ENCODE results near the gene DPF3.

DNA sequence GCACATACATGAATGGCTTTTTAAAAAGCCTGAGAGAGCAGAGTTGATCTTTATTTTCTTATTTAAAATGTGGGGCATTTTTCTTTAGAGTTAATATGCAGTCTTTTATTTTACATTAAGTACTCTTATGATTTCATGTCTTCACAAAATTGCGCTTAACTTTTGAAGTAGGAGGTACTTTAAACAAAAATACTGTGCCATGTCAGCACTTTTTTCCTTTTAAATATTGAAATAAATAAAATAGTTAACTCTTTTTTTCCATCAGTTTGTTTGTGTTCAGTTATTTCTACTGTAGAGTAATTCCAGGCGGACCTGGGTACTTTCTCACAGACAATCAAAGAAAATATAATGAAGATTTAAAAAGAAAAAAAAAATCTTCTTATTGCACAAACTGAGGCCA is 231.7 kb downstream of the DPF3 start:
- no peak for TF ChIP-seq POLR2A (IDR thresholded peaks at IDR 0.05)
- TF ChIP-seq, protein P1, sequence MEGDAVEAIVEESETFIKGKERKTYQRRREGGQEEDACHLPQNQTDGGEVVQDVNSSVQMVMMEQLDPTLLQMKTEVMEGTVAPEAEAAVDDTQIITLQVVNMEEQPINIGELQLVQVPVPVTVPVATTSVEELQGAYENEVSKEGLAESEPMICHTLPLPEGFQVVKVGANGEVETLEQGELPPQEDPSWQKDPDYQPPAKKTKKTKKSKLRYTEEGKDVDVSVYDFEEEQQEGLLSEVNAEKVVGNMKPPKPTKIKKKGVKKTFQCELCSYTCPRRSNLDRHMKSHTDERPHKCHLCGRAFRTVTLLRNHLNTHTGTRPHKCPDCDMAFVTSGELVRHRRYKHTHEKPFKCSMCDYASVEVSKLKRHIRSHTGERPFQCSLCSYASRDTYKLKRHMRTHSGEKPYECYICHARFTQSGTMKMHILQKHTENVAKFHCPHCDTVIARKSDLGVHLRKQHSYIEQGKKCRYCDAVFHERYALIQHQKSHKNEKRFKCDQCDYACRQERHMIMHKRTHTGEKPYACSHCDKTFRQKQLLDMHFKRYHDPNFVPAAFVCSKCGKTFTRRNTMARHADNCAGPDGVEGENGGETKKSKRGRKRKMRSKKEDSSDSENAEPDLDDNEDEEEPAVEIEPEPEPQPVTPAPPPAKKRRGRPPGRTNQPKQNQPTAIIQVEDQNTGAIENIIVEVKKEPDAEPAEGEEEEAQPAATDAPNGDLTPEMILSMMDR (IDR thresholded peaks at IDR 0.05), result no peak
